GM12878 (cell line): Measurements from ENCODE around the gene RYK.

ENCODE experiments used
- BACH1 ChIP-seq: fragments of 450-650 bp; IDR thresholded peaks from 2 replicates; pipeline ENCODE4 v1.6.1; 2017; ENCODE audit warnings: mild to moderate bottlenecking, borderline replicate concordance
- BRCA1 ChIP-seq: IDR thresholded peaks from 2 replicates; pipeline ENCODE4 v1.6.1; 2011; ENCODE audit warnings: low read depth, low read length, improper control_type of control experiment
- NFYB ChIP-seq: IDR thresholded peaks from 2 replicates; pipeline ENCODE4 v1.6.1; 2011; ENCODE audit warnings: low read depth, mild to moderate bottlenecking, low read length, improper control_type of control experiment, moderate library complexity; ENCODE audit not compliant: insufficient read depth
- POLR2AphosphoS2 ChIP-seq: IDR thresholded peaks from 2 replicates; pipeline ENCODE4 v1.6.1; 2011; ENCODE audit warnings: low read depth, mild to moderate bottlenecking, low read length, improper control_type of control experiment, moderate library complexity
- POLR2AphosphoS5 ChIP-seq: IDR thresholded peaks from 2 replicates; pipeline ENCODE4 v1.6.1; 2011; ENCODE audit warnings: mild to moderate bottlenecking, low read length, inconsistent platforms
- TF ChIP-seq, protein P1 (sequence below), 3 experiments: IDR thresholded peaks in 2 of 3; conservative IDR thresholded peaks in 1 of 3; 2 replicates each; pipeline ENCODE4 v1.5.1; 2011; ENCODE audit warnings: low read depth in 3 of 3, low read length in 3 of 3, mild to moderate bottlenecking in 3 of 3, control low read depth in 2 of 3, moderate library complexity in 2 of 3, inconsistent platforms in 1 of 3, mixed read lengths in 1 of 3; ENCODE audit not compliant: control insufficient read depth in 2 of 3, insufficient read depth in 1 of 3; ENCODE audit errors: extremely low read depth in 1 of 3

- no peak for TF ChIP-seq POLR2AphosphoS2
- no peak for TF ChIP-seq POLR2AphosphoS5
- TF ChIP-seq BRCA1, result no peak
- no peak for TF ChIP-seq NFYB
- no peak for TF ChIP-seq BACH1
- TF ChIP-seq, protein P1, sequence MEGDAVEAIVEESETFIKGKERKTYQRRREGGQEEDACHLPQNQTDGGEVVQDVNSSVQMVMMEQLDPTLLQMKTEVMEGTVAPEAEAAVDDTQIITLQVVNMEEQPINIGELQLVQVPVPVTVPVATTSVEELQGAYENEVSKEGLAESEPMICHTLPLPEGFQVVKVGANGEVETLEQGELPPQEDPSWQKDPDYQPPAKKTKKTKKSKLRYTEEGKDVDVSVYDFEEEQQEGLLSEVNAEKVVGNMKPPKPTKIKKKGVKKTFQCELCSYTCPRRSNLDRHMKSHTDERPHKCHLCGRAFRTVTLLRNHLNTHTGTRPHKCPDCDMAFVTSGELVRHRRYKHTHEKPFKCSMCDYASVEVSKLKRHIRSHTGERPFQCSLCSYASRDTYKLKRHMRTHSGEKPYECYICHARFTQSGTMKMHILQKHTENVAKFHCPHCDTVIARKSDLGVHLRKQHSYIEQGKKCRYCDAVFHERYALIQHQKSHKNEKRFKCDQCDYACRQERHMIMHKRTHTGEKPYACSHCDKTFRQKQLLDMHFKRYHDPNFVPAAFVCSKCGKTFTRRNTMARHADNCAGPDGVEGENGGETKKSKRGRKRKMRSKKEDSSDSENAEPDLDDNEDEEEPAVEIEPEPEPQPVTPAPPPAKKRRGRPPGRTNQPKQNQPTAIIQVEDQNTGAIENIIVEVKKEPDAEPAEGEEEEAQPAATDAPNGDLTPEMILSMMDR (IDR thresholded peaks at IDR 0.05 in 2 of 3, conservative IDR thresholded peaks at IDR 0.05 in 1 of 3; ENCODE audit: control insufficient read depth in 2 of 3, extremely low read depth in 1 of 3, insufficient read depth in 1 of 3, low read depth in 3 of 3, low read length in 3 of 3), result no peak
Observed at GRCh38 chr3:134228479-134228878, 22.2 kb downstream of the RYK start.
